NB4 (cell line): ENCODE measurements around the gene KIT.

ENCODE experiments used
- DNase-seq: peaks from one replicate; pipeline ENCODE4 v3.0.0; 2010; ENCODE audit warnings: low read depth
- H3K4me3 ChIP-seq: one replicate; pipeline ENCODE4 v1.5.1; 2011; ENCODE audit warnings: mild to moderate bottlenecking, low read depth, low read length, moderate library complexity
- CTCF ChIP-seq: IDR thresholded peaks from one replicate; pipeline ENCODE4 v1.5.1; 2012; ENCODE audit warnings: low read depth, low read length
- MAX ChIP-seq: IDR thresholded peaks from 2 replicates; pipeline ENCODE4 v1.6.1; 2011; ENCODE audit warnings: low read depth, low read length
- MYC ChIP-seq: IDR thresholded peaks from 2 replicates; pipeline ENCODE4 v1.6.1; 2011; ENCODE audit warnings: low read depth, low read length
- POLR2A ChIP-seq: IDR thresholded peaks from 2 replicates; pipeline ENCODE4 v1.6.1; 2011; ENCODE audit warnings: mild to moderate bottlenecking; ENCODE audit not compliant: insufficient read length; ENCODE audit errors: extremely low read depth

The KIT gene

DNA sequence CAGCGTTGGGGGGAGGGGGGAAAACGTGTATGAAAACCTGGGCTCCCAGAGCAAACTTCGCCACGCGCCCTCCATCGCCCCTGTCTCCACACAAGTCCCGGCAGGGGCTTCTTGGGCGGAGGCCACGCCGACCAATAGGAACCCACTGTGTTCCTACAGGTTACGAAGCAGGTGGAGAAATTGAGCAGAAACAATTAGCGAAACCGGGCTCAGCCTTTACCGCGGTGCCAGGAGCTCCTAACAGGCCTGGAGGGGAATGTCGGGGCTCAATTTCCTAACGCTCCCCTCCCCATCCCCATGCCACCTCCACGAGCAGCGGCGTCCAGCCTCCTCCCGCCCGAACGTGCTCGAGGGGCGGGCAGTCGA, 589 bp upstream of the KIT start:
- no peak for TF ChIP-seq CTCF
- H3K4me3 ChIP-seq, result no peak overlapping the region
- DNase-seq, result no peak

GRCh38 chr4:54658252-54659093, 716 bp downstream of the KIT start:
- TF ChIP-seq POLR2A, result no peak
- TF ChIP-seq CTCF, result peak; percentile 13
- peak overlapping the region; percentile 39 for H3K4me3 ChIP-seq
- peak; percentile 66 for DNase-seq

DNA sequence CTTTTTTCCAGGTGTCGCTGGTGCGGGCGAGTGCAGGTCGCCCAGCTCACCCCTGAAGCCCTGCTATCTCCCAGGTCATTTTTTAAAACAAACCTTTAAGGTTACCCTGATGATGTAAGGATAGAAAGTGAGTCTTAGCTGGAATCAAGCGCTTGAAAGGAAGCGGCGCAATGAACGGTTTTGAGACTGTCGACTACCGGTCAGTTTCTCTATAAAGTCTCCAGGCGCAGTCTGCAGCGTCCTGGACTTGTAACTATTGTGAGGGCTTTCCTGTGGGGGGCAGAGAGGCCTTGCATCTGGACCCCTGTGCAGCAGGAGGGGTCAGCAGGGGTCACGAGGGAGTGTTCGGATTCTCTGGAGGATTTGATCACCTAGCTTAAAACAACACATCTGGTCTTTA, 1.6 kb downstream of the KIT start:
- peak overlapping the region; percentile 39 for H3K4me3 ChIP-seq
- no peak for TF ChIP-seq MYC
- TF ChIP-seq CTCF, result no peak
- TF ChIP-seq MAX, result no peak
- no peak for TF ChIP-seq POLR2A
- peak; percentile 41 for DNase-seq

GRCh38 chr4:54659749-54660535, 2.2 kb downstream of the KIT start:
- DNase-seq, result no peak
- H3K4me3 ChIP-seq, result no peak overlapping the region
- TF ChIP-seq MYC, result no peak
- no peak for TF ChIP-seq CTCF
- no peak for TF ChIP-seq MAX
- TF ChIP-seq POLR2A, result no peak

GRCh38 chr4:54660591-54660990, 2.8 kb downstream of the KIT start:
- DNase-seq, result no peak
- H3K4me3 ChIP-seq, result no peak overlapping the region
- TF ChIP-seq MAX (no peak), POLR2A (no peak), MYC (no peak), CTCF (no peak)

GRCh38 chr4:54661169-54661568, 3.4 kb downstream of the KIT start:
- no peak for TF ChIP-seq MYC
- TF ChIP-seq POLR2A, result no peak
- TF ChIP-seq MAX, result no peak
- TF ChIP-seq CTCF, result no peak
- no peak for DNase-seq
- H3K4me3 ChIP-seq, result no peak overlapping the region
